HS-5 (cell line): Measurements from ENCODE around the gene RGPD8.
"Not testable (repeated sequence)": the region's sequence is repeated elsewhere in the genome, so short reads cannot be mapped to it uniquely, and the experiment has no call there.

Source experiments
- DNase-seq: peaks from one replicate; pipeline ENCODE4 v3.0.0-alpha.2; 2012; ENCODE audit warnings: low read depth

RGPD8 gene

GRCh38 chr2:112434890-112435715, 1.7 kb upstream of the RGPD8 start:
- not testable (repeated sequence) for DNase-seq

- DNase-seq: no peak
These were observed 686 bp upstream of the RGPD8 start for GRCh38 chr2:112433932-112434730.

GRCh38 chr2:112432735-112433479, 538 bp downstream of the RGPD8 start:
- not testable (repeated sequence) for DNase-seq

- DNase-seq: not testable (repeated sequence)
These were observed 1.1 kb downstream of the RGPD8 start for GRCh38 chr2:112432390-112432734.

GRCh38 chr2:112431587-112432295, 1.7 kb downstream of the RGPD8 start:
- peak; percentile 33 for DNase-seq

- not testable (repeated sequence) for DNase-seq
These were observed 8.9 kb downstream of the RGPD8 start for GRCh38 chr2:112424553-112424952.

GRCh38 chr2:112416860-112417259, 16.6 kb downstream of the RGPD8 start:
- DNase-seq: not testable (repeated sequence)

GRCh38 chr2:112360055-112360454, 73.4 kb downstream of the RGPD8 start:
- DNase-seq: not testable (repeated sequence)

GRCh38 chr2:112354335-112354734, 79.1 kb downstream of the RGPD8 start:
- not testable (repeated sequence) for DNase-seq

- DNase-seq: not testable (repeated sequence)
These were observed 80.4 kb downstream of the RGPD8 start for GRCh38 chr2:112352809-112353603.

GRCh38 chr2:112352292-112352691, 81.2 kb downstream of the RGPD8 start:
- DNase-seq: not testable (repeated sequence)

- DNase-seq: no peak
These were observed 88.1 kb downstream of the RGPD8 start for GRCh38 chr2:112345030-112346027.

- no peak for DNase-seq
These were observed 89.4 kb downstream of the RGPD8 start for GRCh38 chr2:112343827-112344585.

GRCh38 chr2:112342067-112342550, 91.3 kb downstream of the RGPD8 start:
- DNase-seq: no peak

GRCh38 chr2:112340475-112341267, 92.8 kb downstream of the RGPD8 start:
- DNase-seq: no peak

- DNase-seq: no peak
These were observed 93.5 kb downstream of the RGPD8 start for GRCh38 chr2:112339986-112340385.

- no peak for DNase-seq
These were observed 97.8 kb downstream of the RGPD8 start for GRCh38 chr2:112335600-112335999.
